Measurements from ENCODE around the gene KBTBD2.

DNA sequence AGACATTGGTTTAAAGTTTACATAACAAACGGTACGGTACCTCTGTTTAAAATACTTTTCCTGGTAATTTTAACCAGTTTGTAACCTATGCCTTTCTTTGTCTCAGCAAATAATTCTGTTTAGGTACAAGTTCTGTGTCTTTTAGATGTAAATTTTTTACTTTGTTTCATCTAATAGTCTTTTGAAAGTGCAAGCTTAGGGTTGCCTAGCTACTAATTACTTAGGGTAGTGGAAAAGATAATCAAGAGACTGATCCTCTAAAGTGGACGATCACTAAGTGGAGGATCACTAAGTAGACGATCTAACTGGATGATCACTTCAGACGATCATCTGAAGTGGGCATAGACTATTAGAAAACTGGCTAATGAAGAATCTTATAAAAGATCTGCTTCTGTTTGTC, 49.6 kb upstream of the KBTBD2 start:
- TF ChIP-seq POLR2A (IDR thresholded peaks at IDR 0.05; ENCODE audit: low read length) (no peak), JUNB (IDR thresholded peaks at IDR 0.05) (no peak), RNF2 (IDR thresholded peaks at IDR 0.05; ENCODE audit: borderline replicate concordance, low read depth) (no peak), CEBPB (IDR thresholded peaks at IDR 0.05) (no peak), CBX2 (IDR thresholded peaks at IDR 0.05; ENCODE audit: borderline replicate concordance, low read depth) (no peak), MAFK (IDR thresholded peaks at IDR 0.05; ENCODE audit: partially characterized antibody) (no peak), EP300 (IDR thresholded peaks at IDR 0.05) (no peak), RAD21 (conservative IDR thresholded peaks at IDR 0.05 in 1 of 2, IDR thresholded peaks at IDR 0.05 in 1 of 2) (no peak), RCOR1 (IDR thresholded peaks at IDR 0.05; ENCODE audit: low read depth, low read length) (no peak)
- TF ChIP-seq, protein P1, sequence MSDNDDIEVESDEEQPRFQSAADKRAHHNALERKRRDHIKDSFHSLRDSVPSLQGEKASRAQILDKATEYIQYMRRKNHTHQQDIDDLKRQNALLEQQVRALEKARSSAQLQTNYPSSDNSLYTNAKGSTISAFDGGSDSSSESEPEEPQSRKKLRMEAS (IDR thresholded peaks at IDR 0.05): no peak
- TF ChIP-seq, protein P2, sequence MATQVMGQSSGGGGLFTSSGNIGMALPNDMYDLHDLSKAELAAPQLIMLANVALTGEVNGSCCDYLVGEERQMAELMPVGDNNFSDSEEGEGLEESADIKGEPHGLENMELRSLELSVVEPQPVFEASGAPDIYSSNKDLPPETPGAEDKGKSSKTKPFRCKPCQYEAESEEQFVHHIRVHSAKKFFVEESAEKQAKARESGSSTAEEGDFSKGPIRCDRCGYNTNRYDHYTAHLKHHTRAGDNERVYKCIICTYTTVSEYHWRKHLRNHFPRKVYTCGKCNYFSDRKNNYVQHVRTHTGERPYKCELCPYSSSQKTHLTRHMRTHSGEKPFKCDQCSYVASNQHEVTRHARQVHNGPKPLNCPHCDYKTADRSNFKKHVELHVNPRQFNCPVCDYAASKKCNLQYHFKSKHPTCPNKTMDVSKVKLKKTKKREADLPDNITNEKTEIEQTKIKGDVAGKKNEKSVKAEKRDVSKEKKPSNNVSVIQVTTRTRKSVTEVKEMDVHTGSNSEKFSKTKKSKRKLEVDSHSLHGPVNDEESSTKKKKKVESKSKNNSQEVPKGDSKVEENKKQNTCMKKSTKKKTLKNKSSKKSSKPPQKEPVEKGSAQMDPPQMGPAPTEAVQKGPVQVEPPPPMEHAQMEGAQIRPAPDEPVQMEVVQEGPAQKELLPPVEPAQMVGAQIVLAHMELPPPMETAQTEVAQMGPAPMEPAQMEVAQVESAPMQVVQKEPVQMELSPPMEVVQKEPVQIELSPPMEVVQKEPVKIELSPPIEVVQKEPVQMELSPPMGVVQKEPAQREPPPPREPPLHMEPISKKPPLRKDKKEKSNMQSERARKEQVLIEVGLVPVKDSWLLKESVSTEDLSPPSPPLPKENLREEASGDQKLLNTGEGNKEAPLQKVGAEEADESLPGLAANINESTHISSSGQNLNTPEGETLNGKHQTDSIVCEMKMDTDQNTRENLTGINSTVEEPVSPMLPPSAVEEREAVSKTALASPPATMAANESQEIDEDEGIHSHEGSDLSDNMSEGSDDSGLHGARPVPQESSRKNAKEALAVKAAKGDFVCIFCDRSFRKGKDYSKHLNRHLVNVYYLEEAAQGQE (IDR thresholded peaks at IDR 0.05): no peak
- TF ChIP-seq, protein P3, sequence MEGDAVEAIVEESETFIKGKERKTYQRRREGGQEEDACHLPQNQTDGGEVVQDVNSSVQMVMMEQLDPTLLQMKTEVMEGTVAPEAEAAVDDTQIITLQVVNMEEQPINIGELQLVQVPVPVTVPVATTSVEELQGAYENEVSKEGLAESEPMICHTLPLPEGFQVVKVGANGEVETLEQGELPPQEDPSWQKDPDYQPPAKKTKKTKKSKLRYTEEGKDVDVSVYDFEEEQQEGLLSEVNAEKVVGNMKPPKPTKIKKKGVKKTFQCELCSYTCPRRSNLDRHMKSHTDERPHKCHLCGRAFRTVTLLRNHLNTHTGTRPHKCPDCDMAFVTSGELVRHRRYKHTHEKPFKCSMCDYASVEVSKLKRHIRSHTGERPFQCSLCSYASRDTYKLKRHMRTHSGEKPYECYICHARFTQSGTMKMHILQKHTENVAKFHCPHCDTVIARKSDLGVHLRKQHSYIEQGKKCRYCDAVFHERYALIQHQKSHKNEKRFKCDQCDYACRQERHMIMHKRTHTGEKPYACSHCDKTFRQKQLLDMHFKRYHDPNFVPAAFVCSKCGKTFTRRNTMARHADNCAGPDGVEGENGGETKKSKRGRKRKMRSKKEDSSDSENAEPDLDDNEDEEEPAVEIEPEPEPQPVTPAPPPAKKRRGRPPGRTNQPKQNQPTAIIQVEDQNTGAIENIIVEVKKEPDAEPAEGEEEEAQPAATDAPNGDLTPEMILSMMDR (IDR thresholded peaks at IDR 0.05): no peak
